Upper lobe of left lung (tissue), 6 donors: ENCODE results near the gene NAA50. TPM values are rescaled to one million over a fixed set of nuclear protein-coding genes. Genes with fewer than 3 reads are reported as not detected.

Source experiments
- ATAC-seq, 2 donors: fragments of 200-7000 bp; cut with Tn5 transposase; one replicate each; pipeline ENCODE4 v1.9.1; 2022; ENCODE audit warnings: mild to moderate bottlenecking in 2 of 2, moderate library complexity in 2 of 2; ENCODE audit not compliant: low FRiP score in 2 of 2
- DNase-seq, 2 donors: peaks; one replicate each; pipeline ENCODE4 v3.0.0-alpha.2; 2019 to 2020
- H3K27ac ChIP-seq, 4 donors: fragments of 200-600 bp; sonication (generic); one replicate each; pipeline ENCODE4 v1.5.1; 2016 to 2019
- H3K27me3 ChIP-seq, 4 donors: fragments of 200-600 bp; sonication (generic); one replicate each; pipeline ENCODE4 v1.5.1; 2017 to 2019
- H3K36me3 ChIP-seq, 4 donors: fragments of 200-600 bp; sonication (generic); one replicate each; pipeline ENCODE4 v1.5.1; 2016 to 2019
- H3K4me1 ChIP-seq, 4 donors: fragments of 200-600 bp; sonication (generic); one replicate each; pipeline ENCODE4 v1.5.1; 2018 to 2019
- H3K4me3 ChIP-seq, 4 donors: fragments of 200-600 bp; sonication (generic); one replicate each; pipeline ENCODE4 v1.5.1; 2017 to 2019; ENCODE audit warnings: mild to moderate bottlenecking in 2 of 4, moderate library complexity in 1 of 4
- H3K9me3 ChIP-seq, 4 donors: fragments of 200-600 bp; sonication (generic); one replicate each; pipeline ENCODE4 v1.5.1; 2018 to 2019
- CTCF ChIP-seq, 6 experiments: fragments of 450-650 bp in 4 of 6; fragments of 200-600 bp in 2 of 6; sonication (generic) in 2 of 6; IDR thresholded peaks; one replicate each; pipeline ENCODE4 v1.5.1; 2016 to 2019; ENCODE audit warnings: antibody characterized with exemption in 6 of 6
- EP300 ChIP-seq, 4 donors: sonication (generic); formaldehyde crosslinking; IDR thresholded peaks; one replicate each; pipeline ENCODE4 v1.5.1; 2017; ENCODE audit warnings: antibody characterized with exemption in 4 of 4, control low read depth in 2 of 4
- POLR2A ChIP-seq, 4 donors: fragments of 450-650 bp; IDR thresholded peaks; one replicate each; pipeline ENCODE4 v1.5.1; 2016 to 2017; ENCODE audit warnings: antibody characterized with exemption in 4 of 4, mild to moderate bottlenecking in 2 of 4
- POLR2AphosphoS5 ChIP-seq, 2 donors: sonication (generic); formaldehyde crosslinking; IDR thresholded peaks; one replicate each; pipeline ENCODE4 v1.5.1; 2017; ENCODE audit warnings: antibody characterized with exemption in 2 of 2
- WGBS, 2 donors: methylation state at CpG; one replicate each; pipeline ENCODE4 v1.1.5; 2017 to 2018; 5-methylcytosine and 5-hydroxymethylcytosine counted together
- total RNA-seq, 6 donors: library from RNA; depleted of rRNA in 4 of 6; stranded (reverse); fragments of >200 nt in 4 of 6; gene quantifications; one replicate each; pipeline versions ENCODE4 v1.1.0 to v1.2.1, GENCODE V29; 2016 to 2021
- donor health status: DM: no; HTN: no; CAD: no; lungs with moderate emphysema.
- donor health status: DM: no; HTN: yes; CAD: no; lungs with severe emphysema.

NAA50 gene
- total RNA-seq, 6 donors from 2014 or later = 75.7 to 187 (median 84.9) TPM

- H3K4me1 ChIP-seq = no peaks in the 10 kb centered on the region
- no peak for TF ChIP-seq EP300 (IDR thresholded peaks at IDR 0.05)
- no peak for TF ChIP-seq CTCF (IDR thresholded peaks at IDR 0.05)
- TF ChIP-seq POLR2AphosphoS5 (IDR thresholded peaks at IDR 0.05) = no peak
- TF ChIP-seq POLR2A (IDR thresholded peaks at IDR 0.05) = no peak
- 57% methylated on average over 4 of the region's 4 CpGs for WGBS, 2 donors
- H3K36me3 ChIP-seq = peaks cover 0 to 45% (median 3%) of the 10 kb centered on the region in 4 donors
- no peak for DNase-seq
- no peaks in the 10 kb centered on the region for H3K9me3 ChIP-seq
- H3K4me3 ChIP-seq = no peak overlapping the region
- H3K27ac ChIP-seq = no peak overlapping the region
- ATAC-seq = no peak
- H3K27me3 ChIP-seq = no peaks in the 10 kb centered on the region
Measured at GRCh38 chr3:113668015-113668414, 78.0 kb downstream of the NAA50 start.

Other genes with a start within 250 kb of the NAA50 start
- 10 to 100 TPM; 11.7 to 41.7 (median 15.3) TPM for gene SPICE1, start 231.1 kb downstream of the NAA50 start, total RNA-seq
- 10 to 100 TPM in 3 of 6 donors, 1 to 10 TPM in 3; 2.6 to 37.5 (median 9.5) TPM for gene SIDT1, start 213.7 kb downstream of the NAA50 start, total RNA-seq
- 10 to 100 TPM in 5 of 6 donors, 1 to 10 TPM in 1; 9.3 to 30.6 (median 18.5) TPM for gene USF3, start 49.6 kb downstream of the NAA50 start, total RNA-seq
- gene ATP6V1A, start 786 bp upstream of the NAA50 start, total RNA-seq = 10 to 100 TPM; 17.9 to 94.8 (median 66.6) TPM
- gene GRAMD1C, start 92.5 kb upstream of the NAA50 start, total RNA-seq = 10 to 100 TPM in 2 of 6 donors, 1 to 10 TPM in 4; 3.7 to 40.1 (median 6.3) TPM
- 10 to 100 TPM in 3 of 6 donors, 1 to 10 TPM in 3; 5.2 to 12.1 (median 9.7) TPM for gene ZDHHC23, start 201.8 kb upstream of the NAA50 start, total RNA-seq